IPS-18c (cell line): Measurements from ENCODE around the gene RGPD5.
"Not testable (repeated sequence)": the region's sequence is repeated elsewhere in the genome, so short reads cannot be mapped to it uniquely, and the experiment has no call there.

Experiments used
- H3K4me3 ChIP-seq: 2 replicates; pipeline ENCODE4 v1.7.0; 2013; ENCODE audit warnings: low read depth, mild to moderate bottlenecking, low read length, moderate library complexity; ENCODE audit not compliant: insufficient read depth
- H3K9me3 ChIP-seq: one replicate; pipeline ENCODE4 v1.6.1; 2013; ENCODE audit warnings: mild to moderate bottlenecking, low read length, moderate library complexity; ENCODE audit not compliant: control insufficient read depth, insufficient read depth

The RGPD5 gene

GRCh38 chr2:109794074-109794737 is at the start of gene RGPD5:
RGPD5 (plus strand) TSS chr2:109794305; CDS start chr2:109794466, 161 bp downstream.
- H3K4me3 ChIP-seq, H3K9me3 ChIP-seq: not testable (repeated sequence)

- H3K4me3 ChIP-seq, H3K9me3 ChIP-seq: not testable (repeated sequence)
These were observed 42.5 kb upstream of the RGPD5 start for GRCh38 chr2:109751572-109751971.

GRCh38 chr2:109757163-109757824 is 36.8 kb upstream of the RGPD5 start:
- H3K9me3 ChIP-seq, H3K4me3 ChIP-seq: not testable (repeated sequence)

GRCh38 chr2:109760265-109761042 is 33.7 kb upstream of the RGPD5 start:
- H3K9me3 ChIP-seq, H3K4me3 ChIP-seq: not testable (repeated sequence)

GRCh38 chr2:109761043-109761454 is 33.1 kb upstream of the RGPD5 start:
- H3K9me3 ChIP-seq, H3K4me3 ChIP-seq: not testable (repeated sequence)

- H3K4me3 ChIP-seq, H3K9me3 ChIP-seq: not testable (repeated sequence)
These were observed 32.1 kb upstream of the RGPD5 start for GRCh38 chr2:109761976-109762375.

- H3K4me3 ChIP-seq, H3K9me3 ChIP-seq: not testable (repeated sequence)
These were observed 28.0 kb upstream of the RGPD5 start for GRCh38 chr2:109766074-109766473.

GRCh38 chr2:109766886-109767578 is 27.1 kb upstream of the RGPD5 start:
- H3K4me3 ChIP-seq, H3K9me3 ChIP-seq: not testable (repeated sequence)

GRCh38 chr2:109768934-109769333 is 25.2 kb upstream of the RGPD5 start:
- not testable (repeated sequence) for H3K9me3 ChIP-seq, H3K4me3 ChIP-seq

GRCh38 chr2:109779118-109779517 is 15.0 kb upstream of the RGPD5 start:
- not testable (repeated sequence) for H3K4me3 ChIP-seq, H3K9me3 ChIP-seq

GRCh38 chr2:109781147-109781816 is 12.8 kb upstream of the RGPD5 start:
- not testable (repeated sequence) for H3K9me3 ChIP-seq, H3K4me3 ChIP-seq

- H3K9me3 ChIP-seq, H3K4me3 ChIP-seq: not testable (repeated sequence)
These were observed 11.6 kb upstream of the RGPD5 start for GRCh38 chr2:109782446-109782993.

- not testable (repeated sequence) for H3K9me3 ChIP-seq, H3K4me3 ChIP-seq
These were observed 2.4 kb upstream of the RGPD5 start for GRCh38 chr2:109791530-109792279.

- H3K9me3 ChIP-seq, H3K4me3 ChIP-seq: not testable (repeated sequence)
These were observed 1.4 kb upstream of the RGPD5 start for GRCh38 chr2:109792659-109793058.

- not testable (repeated sequence) for H3K4me3 ChIP-seq, H3K9me3 ChIP-seq
These were observed 77.1 kb downstream of the RGPD5 start for GRCh38 chr2:109871129-109871751.

GRCh38 chr2:109876625-109877024 is 82.5 kb downstream of the RGPD5 start:
- not testable (repeated sequence) for H3K9me3 ChIP-seq, H3K4me3 ChIP-seq
